CD4-positive, alpha-beta T cell treated with Interleukin-6 at 100 ng/mL for 8 hours (primary cell): ENCODE results near the gene CD300LB.
"Not testable (repeated sequence)": the region's sequence is repeated elsewhere in the genome, so short reads cannot be mapped to it uniquely, and the experiment has no call there.

ENCODE experiments used
- DNase-seq: peaks from one replicate; pipeline ENCODE4 v3.0.0-alpha.2; 2020; ENCODE audit warnings: mixed read lengths, low spot score

CD300LB gene

GRCh38 chr17:74525781-74526288 is 5.4 kb downstream of the CD300LB start:
- DNase-seq: no peak

DNA sequence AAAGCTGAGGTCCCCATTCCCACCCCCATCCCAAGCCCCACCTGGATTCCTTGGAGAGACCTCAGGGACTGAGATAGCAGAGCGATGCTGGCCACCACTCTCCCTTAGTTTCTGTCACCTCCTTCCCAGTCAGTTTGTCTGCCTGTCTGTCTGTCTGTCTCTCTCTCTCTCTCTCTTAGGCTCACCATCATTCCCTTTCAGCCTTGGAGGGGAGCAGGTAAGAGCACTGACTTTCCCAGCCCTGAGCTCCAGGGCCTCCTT is 5.9 kb downstream of the CD300LB start:
- no peak for DNase-seq

GRCh38 chr17:74524653-74525464 is 6.4 kb downstream of the CD300LB start:
- no peak for DNase-seq

DNA sequence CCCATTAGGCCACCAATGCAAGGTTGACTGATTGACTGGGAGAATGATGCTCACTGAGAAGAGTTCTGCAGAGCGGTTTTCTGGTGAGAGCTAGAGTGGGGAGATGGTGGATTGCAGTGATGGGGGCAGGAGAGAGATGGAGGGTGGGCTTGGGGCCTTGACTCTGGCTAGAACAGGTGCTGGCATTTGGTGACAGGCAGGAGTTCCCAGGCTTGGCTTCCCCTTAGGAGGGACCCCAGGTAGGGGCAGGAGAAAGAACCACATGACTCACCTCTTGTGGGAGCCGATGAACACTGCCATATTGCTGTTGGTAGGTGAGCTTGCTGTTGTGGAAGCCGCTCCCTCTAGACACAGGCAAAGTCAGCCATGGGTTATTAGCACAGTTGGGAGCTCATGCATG is 8.0 kb downstream of the CD300LB start:
- no peak for DNase-seq

GRCh38 chr17:74522381-74523105 is 8.7 kb downstream of the CD300LB start:
- no peak for DNase-seq

- no peak for DNase-seq
Measured at GRCh38 chr17:74521701-74522201, 9.5 kb downstream of the CD300LB start.

DNA sequence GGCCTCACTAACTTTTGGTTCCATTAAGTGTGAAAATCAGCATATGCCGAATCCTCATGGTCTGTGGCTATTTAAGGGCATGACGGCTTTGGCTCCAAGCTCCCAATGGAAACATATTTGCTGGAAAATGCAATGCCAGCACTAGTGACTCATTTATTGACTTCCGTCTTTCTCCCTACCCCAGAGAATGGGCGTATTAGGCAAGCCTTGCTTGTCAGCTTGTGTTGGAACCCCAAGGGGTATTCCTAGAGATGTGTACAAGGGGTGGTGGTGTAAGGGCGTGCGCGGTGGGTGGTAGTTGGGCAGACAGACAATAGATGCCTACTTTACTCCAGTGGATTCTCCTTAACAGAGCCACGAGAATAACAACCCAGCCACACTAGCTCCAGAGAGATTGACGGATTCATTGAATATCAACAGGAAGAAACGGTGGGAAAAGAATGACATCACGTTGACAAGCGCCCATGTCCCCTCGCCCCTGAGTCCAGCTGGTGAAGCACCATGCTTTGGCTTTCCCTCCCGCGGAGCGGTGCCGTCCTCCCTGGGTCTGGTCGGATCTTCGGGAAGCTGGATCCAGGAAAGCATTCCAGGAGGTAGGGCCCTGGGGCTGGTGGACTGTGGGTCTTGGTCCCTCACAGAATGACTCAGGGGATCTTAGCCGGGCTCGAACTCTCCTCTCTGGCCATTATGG is 10.3 kb downstream of the CD300LB start:
- no peak for DNase-seq

GRCh38 chr17:74520016-74520434 is 11.2 kb downstream of the CD300LB start:
- no peak for DNase-seq

GRCh38 chr17:74518413-74518981 is 12.8 kb downstream of the CD300LB start:
- not testable (repeated sequence) for DNase-seq

GRCh38 chr17:74516561-74517328 is 14.5 kb downstream of the CD300LB start:
- DNase-seq: no peak

GRCh38 chr17:74515941-74516340 is 15.3 kb downstream of the CD300LB start:
- DNase-seq: no peak

GRCh38 chr17:74514632-74515334 is 16.5 kb downstream of the CD300LB start:
- DNase-seq: no peak

DNA sequence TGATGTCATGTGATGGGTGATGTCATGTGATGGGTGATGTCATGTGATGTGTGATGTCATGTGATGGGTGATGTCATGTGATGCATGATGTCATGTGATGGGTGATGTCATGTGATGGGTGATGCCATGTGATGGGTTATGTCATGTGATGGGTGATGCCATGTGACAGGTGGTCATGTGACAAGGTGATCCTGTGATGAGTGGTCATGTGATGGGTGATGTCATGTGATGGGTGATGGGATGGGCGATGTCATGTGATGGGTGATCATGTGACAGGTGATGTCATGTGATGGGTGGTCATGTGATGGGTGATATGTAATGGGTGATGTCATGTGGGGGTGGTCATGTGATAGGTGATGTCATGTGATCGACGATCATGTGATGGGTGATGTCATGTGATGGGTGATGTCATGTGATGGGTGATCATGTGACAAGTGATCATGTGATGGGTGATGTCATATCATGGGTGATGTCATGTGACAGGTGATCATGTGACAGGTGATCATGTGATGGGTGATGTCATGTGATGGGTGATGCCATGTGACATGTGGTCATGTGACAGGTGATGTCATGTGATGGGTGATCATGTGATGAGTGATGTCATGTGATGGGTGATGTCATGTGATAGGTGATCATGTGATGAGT is 17.2 kb downstream of the CD300LB start:
- no peak for DNase-seq

DNA sequence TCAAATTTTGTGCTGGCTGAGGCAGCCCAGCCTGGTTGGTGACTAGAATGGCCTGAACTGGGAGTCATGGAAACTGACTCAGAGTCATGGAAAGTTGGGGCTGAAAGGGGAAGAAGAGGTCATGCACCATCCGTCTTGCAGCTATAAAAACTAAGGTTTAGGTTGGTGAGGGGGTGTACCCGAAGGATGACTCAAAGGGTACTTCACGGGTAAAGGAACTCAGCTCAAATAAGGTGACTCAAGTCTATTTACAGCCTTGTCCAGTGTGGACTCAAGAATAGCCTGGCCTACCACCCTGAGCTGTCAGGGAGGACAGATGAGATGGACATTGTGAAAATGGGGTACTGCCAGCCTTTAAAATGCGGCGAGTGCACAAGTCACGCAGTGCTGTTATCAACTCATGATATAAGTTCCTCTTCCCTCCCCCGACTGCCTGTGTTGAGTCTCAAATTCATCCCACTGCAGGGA is 18.6 kb downstream of the CD300LB start:
- no peak for DNase-seq

GRCh38 chr17:74512036-74512435 is 19.2 kb downstream of the CD300LB start:
- no peak for DNase-seq

- DNase-seq: no peak
Measured at GRCh38 chr17:74508156-74508555, 23.1 kb downstream of the CD300LB start.

DNA sequence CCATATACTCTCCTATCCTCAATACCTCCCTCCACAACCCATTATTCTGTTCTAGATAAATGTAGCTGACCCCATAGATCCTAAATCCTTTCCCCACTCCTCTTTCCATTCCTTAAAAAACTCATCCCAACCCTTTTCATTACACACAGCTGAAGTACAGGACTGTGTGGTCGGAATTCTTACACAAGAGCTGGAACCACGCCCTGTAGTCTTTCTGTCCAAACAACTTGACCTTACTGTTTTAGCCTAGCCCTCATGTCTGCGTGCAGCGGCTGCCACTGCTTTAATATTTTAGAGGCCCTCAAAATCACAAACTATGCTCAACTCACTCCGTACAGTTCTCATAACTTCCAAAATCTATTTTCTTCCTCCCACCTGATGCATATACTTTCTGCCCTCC is 27.3 kb downstream of the CD300LB start:
- DNase-seq: not testable (repeated sequence)

- DNase-seq: no peak
Measured at GRCh38 chr17:74502861-74503260, 28.4 kb downstream of the CD300LB start.

- DNase-seq: no peak
Measured at GRCh38 chr17:74499992-74500391, 31.3 kb downstream of the CD300LB start.

- DNase-seq: no peak
Measured at GRCh38 chr17:74497471-74497870, 33.8 kb downstream of the CD300LB start.
